OCI-LY1 (cell line): ENCODE data around the gene NEURL2.

Experiments used
- H2AFZ ChIP-seq: fragments of 200-600 bp; sonication (generic), shearing (Covaris generic); 2 replicates; pipeline ENCODE4 v1.6.0; 2014; ENCODE audit warnings: antibody characterized with exemption, mild to moderate bottlenecking, low read length
- H3F3A ChIP-seq: fragments of 200-600 bp; sonication (generic), shearing (Covaris generic); 2 replicates; pipeline ENCODE4 v1.6.0; 2014; ENCODE audit warnings: mild to moderate bottlenecking, antibody characterized with exemption, low read length, moderate library complexity; ENCODE audit not compliant: insufficient read depth
- H3K27ac ChIP-seq: fragments of 200-600 bp; sonication (generic); 2 replicates; pipeline ENCODE4 v1.5.1; 2014; ENCODE audit warnings: low read length, mixed run types, mild to moderate bottlenecking, low read depth; ENCODE audit not compliant: poor library complexity, severe bottlenecking
- H3K27me3 ChIP-seq: fragments of 200-600 bp; sonication (generic); 2 replicates; pipeline ENCODE4 v1.6.0; 2014; ENCODE audit warnings: antibody characterized with exemption, mild to moderate bottlenecking, low read length, moderate library complexity; ENCODE audit not compliant: insufficient read depth
- H3K36me3 ChIP-seq: fragments of 200-600 bp; sonication (generic); 2 replicates; pipeline ENCODE4 v1.6.1; 2014; ENCODE audit warnings: mild to moderate bottlenecking, antibody characterized with exemption, low read length, moderate library complexity, mixed read lengths; ENCODE audit not compliant: insufficient read depth
- H3K4me1 ChIP-seq: fragments of 200-600 bp; sonication (generic); 2 replicates; pipeline ENCODE4 v1.5.1; 2014; ENCODE audit warnings: mild to moderate bottlenecking, low read length, moderate library complexity; ENCODE audit not compliant: insufficient read depth, severe bottlenecking
- H3K4me2 ChIP-seq: fragments of 200-600 bp; sonication (generic), shearing (Covaris generic); 2 replicates; pipeline ENCODE4 v1.6.1; 2014; ENCODE audit warnings: low read length
- H3K4me3 ChIP-seq: fragments of 200-600 bp; sonication (generic); 2 replicates; pipeline ENCODE4 v1.5.1; 2014; ENCODE audit warnings: low read length, low read depth, mild to moderate bottlenecking, mixed read lengths; ENCODE audit not compliant: poor library complexity, severe bottlenecking
- H3K79me2 ChIP-seq: fragments of 200-600 bp; shearing (Covaris generic); 2 replicates; pipeline ENCODE4 v1.6.1; 2016; ENCODE audit warnings: mixed run types, low read length, mixed read lengths; ENCODE audit not compliant: insufficient read depth
- H3K9ac ChIP-seq: fragments of 200-600 bp; sonication (generic), shearing (Covaris generic); 2 replicates; pipeline ENCODE4 v1.6.1; 2014; ENCODE audit warnings: mild to moderate bottlenecking, low read length, mixed read lengths
- H3K9me2 ChIP-seq: fragments of 200-600 bp; sonication (generic), shearing (Covaris generic); 2 replicates; pipeline ENCODE4 v1.6.1; 2014; ENCODE audit warnings: low read depth, mild to moderate bottlenecking, low read length, mixed read lengths
- H3K9me3 ChIP-seq: fragments of 200-600 bp; shearing (Covaris generic); 2 replicates; pipeline ENCODE4 v1.6.1; 2014; ENCODE audit warnings: low read length, mixed read lengths
- H4K20me1 ChIP-seq: fragments of 200-600 bp; sonication (generic), shearing (Covaris generic); 2 replicates; pipeline ENCODE4 v1.6.0; 2016; ENCODE audit warnings: mild to moderate bottlenecking, low read length; ENCODE audit not compliant: insufficient read depth
- CTCF ChIP-seq: fragments of 200-600 bp; sonication (generic), shearing (Covaris generic); IDR thresholded peaks from 2 replicates; pipeline ENCODE4 v1.5.1; 2017; ENCODE audit warnings: mild to moderate bottlenecking, antibody characterized with exemption, low read length, moderate library complexity, mixed read lengths
- EZH2 ChIP-seq: fragments of 200-600 bp; sonication (generic), shearing (Covaris generic); IDR thresholded peaks from 2 replicates; pipeline ENCODE4 v1.8.0; 2017; ENCODE audit warnings: borderline replicate concordance, mixed run types, mild to moderate bottlenecking, antibody characterized with exemption, low read length, moderate library complexity, mixed read lengths

NEURL2 gene

GRCh38 chr20:45909336-45909808 is 18.4 kb upstream of the NEURL2 start:
- Histone ChIP-seq H2AFZ (no peak overlapping the region), H3K9me3 (no peaks in the 10 kb centered on the region), H3K9me2 (no peaks in the 10 kb centered on the region), H3K4me2 (peak overlapping the region; percentile 72; the same call in 1 of the 2 replicates), H4K20me1 (no peaks in the 10 kb centered on the region), H3K27me3 (no peaks in the 10 kb centered on the region), H3K4me3 (no peak overlapping the region), H3K79me2 (no peaks in the 10 kb centered on the region), H3K4me1 (peaks cover 34% of the 10 kb centered on the region), H3K27ac (no peak overlapping the region), H3K9ac (no peak overlapping the region), H3F3A (no peaks in the 10 kb centered on the region), H3K36me3 (no peaks in the 10 kb centered on the region)
- no peak for TF ChIP-seq CTCF

GRCh38 chr20:45908084-45908483 is 17.1 kb upstream of the NEURL2 start:
- Histone ChIP-seq H2AFZ (no peak overlapping the region), H3K27me3 (no peaks in the 10 kb centered on the region), H3K9me3 (no peaks in the 10 kb centered on the region), H3K36me3 (no peaks in the 10 kb centered on the region), H3K9ac (no peak overlapping the region), H4K20me1 (no peaks in the 10 kb centered on the region), H3F3A (no peaks in the 10 kb centered on the region), H3K4me3 (no peak overlapping the region), H3K4me1 (peaks cover 34% of the 10 kb centered on the region), H3K4me2 (no peak overlapping the region), H3K27ac (no peak overlapping the region), H3K79me2 (no peaks in the 10 kb centered on the region), H3K9me2 (no peaks in the 10 kb centered on the region)
- TF ChIP-seq EZH2 (no peak), CTCF (no peak)

- no peak overlapping the region for H3K27ac ChIP-seq
These were observed 16.4 kb upstream of the NEURL2 start for GRCh38 chr20:45907219-45907948.

More at GRCh38 chr20:45907219-45907948, 16.4 kb upstream of the NEURL2 start:
- no peak overlapping the region for H2AFZ ChIP-seq
- H3K9ac ChIP-seq, result no peak overlapping the region
- no peaks in the 10 kb centered on the region for H3K9me3 ChIP-seq
- H3K4me2 ChIP-seq, result no peak overlapping the region
- H3K9me2 ChIP-seq, result no peaks in the 10 kb centered on the region
- TF ChIP-seq EZH2, result no peak
- TF ChIP-seq CTCF, result no peak
- H3K4me1 ChIP-seq, result peaks cover 31% of the 10 kb centered on the region
- no peaks in the 10 kb centered on the region for H3K36me3 ChIP-seq
- H4K20me1 ChIP-seq, result no peaks in the 10 kb centered on the region
- H3K79me2 ChIP-seq, result no peaks in the 10 kb centered on the region
- no peak overlapping the region for H3K4me3 ChIP-seq
- no peaks in the 10 kb centered on the region for H3F3A ChIP-seq
- no peaks in the 10 kb centered on the region for H3K27me3 ChIP-seq
